Sigmoid colon (tissue), 7 donors: ENCODE measurements around the gene CNOT1. TPM values are rescaled to one million over a fixed set of nuclear protein-coding genes. Genes with fewer than 3 reads are reported as not detected.

ENCODE experiments used
- DNase-seq: peaks from one replicate; pipeline ENCODE4 v3.0.0-alpha.2; 2019
- H3K27ac ChIP-seq, 4 donors: fragments of 200-600 bp; sonication (generic); one replicate each; pipeline ENCODE4 v1.5.1; 2016 to 2019; ENCODE audit warnings: mild to moderate bottlenecking in 1 of 4
- H3K27me3 ChIP-seq, 3 donors: fragments of 200-600 bp; sonication (generic); one replicate each; pipeline ENCODE4 v1.5.1; 2019; ENCODE audit warnings: mild to moderate bottlenecking in 1 of 3
- H3K36me3 ChIP-seq, 4 donors: fragments of 200-600 bp; sonication (generic); one replicate each; pipeline ENCODE4 v1.5.1; 2016 to 2019
- H3K4me1 ChIP-seq, 4 donors: fragments of 200-600 bp; sonication (generic); one replicate each; pipeline ENCODE4 v1.5.1; 2017 to 2019
- H3K4me3 ChIP-seq, 4 donors: fragments of 200-600 bp; sonication (generic); one replicate each; pipeline ENCODE4 v1.5.1; 2017 to 2019; ENCODE audit warnings: mild to moderate bottlenecking in 2 of 4, moderate library complexity in 1 of 4
- H3K9me3 ChIP-seq, 4 donors: fragments of 200-600 bp in 3 of 4; sonication (generic) in 3 of 4; one replicate each; pipeline versions ENCODE4 v1.5.1 to v1.6.1; 2013 to 2019
- CTCF ChIP-seq, 4 experiments: fragments of 450-650 bp in 3 of 4; fragments of 200-600 bp in 1 of 4; IDR thresholded peaks; one replicate each; pipeline ENCODE4 v1.5.1; 2016 to 2019; ENCODE audit warnings: antibody characterized with exemption in 4 of 4, mild to moderate bottlenecking in 3 of 4, moderate library complexity in 2 of 4
- EP300 ChIP-seq, 4 donors: sonication (generic); formaldehyde crosslinking; IDR thresholded peaks; one replicate each; pipeline ENCODE4 v1.6.1; 2017; ENCODE audit warnings: antibody characterized with exemption in 4 of 4
- POLR2A ChIP-seq, 2 donors: fragments of 450-650 bp; IDR thresholded peaks; one replicate each; pipeline ENCODE4 v1.6.1; 2016; ENCODE audit warnings: antibody characterized with exemption in 2 of 2, mild to moderate bottlenecking in 2 of 2, moderate library complexity in 2 of 2
- POLR2AphosphoS5 ChIP-seq, 4 donors: sonication (generic); formaldehyde crosslinking; IDR thresholded peaks; one replicate each; pipeline ENCODE4 v1.6.1; 2017; ENCODE audit warnings: antibody characterized with exemption in 4 of 4
- WGBS, 2 donors: extraction: QIAGEN DNeasy Blood & Tissue Kit; methylation state at CpG; one replicate each; pipeline ENCODE4 v1.1.7; 2013; 5-methylcytosine and 5-hydroxymethylcytosine counted together
- intact Hi-C: fragments of 100-400 bp; cut with DNase I; formaldehyde crosslinking; loops from one replicate; pipeline ENCODE4 v1.15.1; 2023
- polyA plus RNA-seq, 3 donors: library from polyadenylated mRNA; stranded (reverse); fragments of 200-250 nt; gene quantifications; one replicate each; pipeline ENCODE4 v1.2.3, GENCODE V29; 2013
- small RNA-seq, 3 donors: library from RNA; depleted of rRNA; stranded (forward); fragments of <200 nt; gene quantifications; one replicate each; pipeline ENCODE3, GENCODE V24; 2016
- total RNA-seq, 4 donors: library from RNA; depleted of rRNA; stranded (reverse); fragments of >200 nt; gene quantifications; one replicate each; pipeline ENCODE4 v1.1.0, GENCODE V29; 2016
- donor health status: healthy with polysubstance abuse.
- donor health status: Bipolar disorder and iron deficiency.
- donor health status: healthy.

The CNOT1 gene
- total and polyA plus RNA-seq, 7 donors = 61.3 to 112 (median 79.6) TPM

GRCh38 chr16:58471209-58471975, 158.2 kb downstream of the CNOT1 start:
- intact Hi-C loops = no loop called here
- Histone ChIP-seq H3K27ac (no peak overlapping the region), H3K27me3 (peaks cover 8 to 53% (median 15%) of the 10 kb centered on the region in 3 donors), H3K9me3 (no peaks in the 10 kb centered on the region), H3K4me1 (no peaks in the 10 kb centered on the region), H3K4me3 (no peak overlapping the region), H3K36me3 (no peaks in the 10 kb centered on the region)
- no peak for TF ChIP-seq POLR2AphosphoS5 (IDR thresholded peaks at IDR 0.05)
- TF ChIP-seq EP300 (IDR thresholded peaks at IDR 0.05) = no peak
- TF ChIP-seq POLR2A (IDR thresholded peaks at IDR 0.05) = no peak
- TF ChIP-seq CTCF (IDR thresholded peaks at IDR 0.05) = no peak
- 56 to 70% methylated on average over 10 of the region's 10 CpGs for WGBS, 2 donors
- DNase-seq = no peak

Small RNAs within 50 kb of the gene (small RNA-seq; reads per million reads assigned to genes)
- gene RNU6-103P (0 reads per million in 3 donors), gene SNORA46 (74.5 to 104 (median 94.4) reads per million in 3 donors), gene SNORA50A (0 reads per million in 3 donors)

Other genes starting within 250 kb of the CNOT1 start
- gene GINS3, start 237.4 kb downstream of the CNOT1 start, total RNA-seq = 1 to 10 TPM; 1.1 to 2.5 (median 2.4) TPM
- 1 to 10 TPM; 3.0 to 5.9 (median 3.0) TPM for gene GINS3, start 237.4 kb downstream of the CNOT1 start, polyA plus RNA-seq
- 10 to 100 TPM in 3 of 4 donors, 1 to 10 TPM in 1; 6.4 to 21.0 (median 16.8) TPM for gene NDRG4, start 129.7 kb downstream of the CNOT1 start, total RNA-seq
- 10 to 100 TPM in 1 of 3 donors, 1 to 10 TPM in 2; 3.6 to 17.3 (median 9.4) TPM for gene NDRG4, start 129.7 kb downstream of the CNOT1 start, polyA plus RNA-seq
- gene SETD6, start 114.3 kb downstream of the CNOT1 start, total RNA-seq = 10 to 100 TPM; 15.5 to 23.5 (median 19.9) TPM
- 10 to 100 TPM in 1 of 3 donors, 1 to 10 TPM in 2; 3.6 to 11.6 (median 4.6) TPM for gene SETD6, start 114.3 kb downstream of the CNOT1 start, polyA plus RNA-seq
- 10 to 100 TPM in 3 of 4 donors, 1 to 10 TPM in 1; 9.5 to 17.4 (median 12.1) TPM for gene SLC38A7, start 54.9 kb upstream of the CNOT1 start, total RNA-seq
- 10 to 100 TPM in 1 of 3 donors, 1 to 10 TPM in 1, under 1 TPM in 1; 0.60 to 10.4 (median 1.8) TPM for gene SLC38A7, start 54.9 kb upstream of the CNOT1 start, polyA plus RNA-seq
- gene GOT2, start 104.5 kb upstream of the CNOT1 start, total RNA-seq = 10 to 100 TPM; 33.7 to 52.1 (median 44.4) TPM
- gene GOT2, start 104.5 kb upstream of the CNOT1 start, polyA plus RNA-seq = 10 to 100 TPM; 55.3 to 88.2 (median 84.6) TPM